ENCODE measurements around the gene TUG1. TPM values are rescaled to one million over a fixed set of nuclear protein-coding genes. Genes with fewer than 3 reads are reported as not detected.
A peak's percentile ranks its signal among the peaks of the same experiment; 100 is the strongest.

Gene TUG1
- total RNA-seq = 100 to 1,000 TPM; 134 to 182 TPM
- 157 TPM for polyA plus RNA-seq (ENCODE audit: insufficient read depth, low read depth, low replicate concordance)
- long read RNA-seq, donor 1, full-length matches to known transcripts = 76 of 91 reads
- long read RNA-seq, donor 1, partial matches to known transcripts = 15 of 91 reads
- long read RNA-seq, donor 1, other reads (novel, unspliced or antisense) = 0 of 91 reads
- long read RNA-seq, donor 2, full-length matches to known transcripts = 35 of 35 reads
- long read RNA-seq, donor 2, partial matches to known transcripts = 0 of 35 reads
- long read RNA-seq, donor 2, other reads (novel, unspliced or antisense) = 0 of 35 reads

DNA sequence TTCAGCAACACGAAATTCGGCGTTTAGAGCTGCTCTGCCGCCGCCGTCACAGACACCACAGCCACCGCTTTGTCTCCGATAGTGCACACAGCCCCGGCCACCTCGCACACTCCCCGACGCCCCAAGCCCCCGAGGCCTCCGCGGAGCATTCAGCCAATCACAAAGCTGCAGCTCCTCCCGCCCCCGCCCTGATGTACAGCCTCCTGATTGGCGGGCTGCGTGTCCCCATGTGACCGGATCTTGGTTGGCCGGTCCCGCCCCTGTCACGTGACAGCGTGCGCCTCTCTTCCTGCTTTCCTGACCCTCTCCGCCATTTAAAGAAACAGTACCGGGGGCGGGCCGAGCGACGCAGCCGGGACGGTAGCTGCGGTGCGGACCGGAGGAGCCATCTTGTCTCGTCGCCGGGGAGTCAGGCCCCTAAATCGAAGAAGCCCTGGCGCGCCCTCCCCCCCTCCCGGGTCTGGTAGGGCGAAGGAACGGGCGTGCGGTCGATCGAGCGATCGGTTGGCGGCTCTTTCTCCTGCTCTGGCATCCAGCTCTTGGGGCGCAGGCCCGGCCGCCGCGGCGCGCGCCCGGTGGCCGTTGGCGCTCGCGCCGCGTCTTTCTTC lies at the start of gene TUG1:
Gene TUG1 (plus strand): TSS at position 342 of the 608 bp plus-strand sequence.
- Histone ChIP-seq H3K4me1 (peaks cover 10% of the 10 kb centered on the region), H3K4me3 (peak within 1 kb of the TSS; percentile 88 to 97), H3K36me3 (ENCODE audit: low read depth, missing control alignments) (no peaks in the 10 kb centered on the region), H3K9me3 (no peaks in the 10 kb centered on the region), H3K27ac (peak within 1 kb of the TSS; percentile 97), H3K27me3 (no peaks in the 10 kb centered on the region)
- 0% methylated on average over 48 of the region's 67 CpGs; no CpG with 5 or more reads in 1 of the 2 donors for WGBS, 2 donors
- DNase-seq = peak; percentile 100
- TF ChIP-seq POLR2A (IDR thresholded peaks at IDR 0.05) = peak; percentile 82
- TF ChIP-seq, protein P1, sequence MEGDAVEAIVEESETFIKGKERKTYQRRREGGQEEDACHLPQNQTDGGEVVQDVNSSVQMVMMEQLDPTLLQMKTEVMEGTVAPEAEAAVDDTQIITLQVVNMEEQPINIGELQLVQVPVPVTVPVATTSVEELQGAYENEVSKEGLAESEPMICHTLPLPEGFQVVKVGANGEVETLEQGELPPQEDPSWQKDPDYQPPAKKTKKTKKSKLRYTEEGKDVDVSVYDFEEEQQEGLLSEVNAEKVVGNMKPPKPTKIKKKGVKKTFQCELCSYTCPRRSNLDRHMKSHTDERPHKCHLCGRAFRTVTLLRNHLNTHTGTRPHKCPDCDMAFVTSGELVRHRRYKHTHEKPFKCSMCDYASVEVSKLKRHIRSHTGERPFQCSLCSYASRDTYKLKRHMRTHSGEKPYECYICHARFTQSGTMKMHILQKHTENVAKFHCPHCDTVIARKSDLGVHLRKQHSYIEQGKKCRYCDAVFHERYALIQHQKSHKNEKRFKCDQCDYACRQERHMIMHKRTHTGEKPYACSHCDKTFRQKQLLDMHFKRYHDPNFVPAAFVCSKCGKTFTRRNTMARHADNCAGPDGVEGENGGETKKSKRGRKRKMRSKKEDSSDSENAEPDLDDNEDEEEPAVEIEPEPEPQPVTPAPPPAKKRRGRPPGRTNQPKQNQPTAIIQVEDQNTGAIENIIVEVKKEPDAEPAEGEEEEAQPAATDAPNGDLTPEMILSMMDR (IDR thresholded peaks at IDR 0.05) = peak in 1 of 3 experiments; percentile 1
- intact Hi-C loops (cut with DNase I; ENCODE audit: low total_unique reads) = no loop called here

DNA sequence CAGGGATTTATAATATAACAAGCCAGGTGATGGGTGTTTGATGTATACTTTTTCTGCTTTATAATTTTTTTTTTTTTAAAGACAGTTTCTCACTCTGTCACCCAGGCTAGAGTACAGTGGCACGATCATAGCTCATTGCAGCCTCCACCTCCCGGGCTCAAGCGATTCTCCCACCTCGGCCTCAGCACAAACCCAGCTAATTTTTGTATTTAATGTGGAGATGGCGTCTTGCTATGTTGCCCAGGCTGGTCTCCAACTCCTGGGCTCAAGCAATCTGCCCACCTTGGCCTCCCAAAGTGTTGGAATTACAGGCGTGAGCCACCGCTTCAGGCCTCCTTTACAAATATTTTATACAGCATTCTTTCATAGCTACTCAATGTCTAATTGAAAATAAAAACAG lies 49.1 kb upstream of the TUG1 start:
- Histone ChIP-seq H3K27me3 (no peaks in the 10 kb centered on the region), H3K36me3 (ENCODE audit: low read depth, missing control alignments) (no peaks in the 10 kb centered on the region), H3K4me1 (peaks cover 5% of the 10 kb centered on the region), H3K4me3 (no peak overlapping the region), H3K27ac (no peak overlapping the region), H3K9me3 (no peaks in the 10 kb centered on the region)
- TF ChIP-seq, protein P1 (IDR thresholded peaks at IDR 0.05) = no peak
- no peak for TF ChIP-seq POLR2A (IDR thresholded peaks at IDR 0.05)
- 62 to 63% methylated on average over 7 of the region's 7 CpGs for WGBS, 2 donors
- DNase-seq = peak; percentile 2
- intact Hi-C loops (cut with DNase I; ENCODE audit: low total_unique reads) = loop anchor here (10.0 kb wide), 2 partner anchors 155 to 285 kb away; partner anchors contain the start of gene SLC35E4

DNA sequence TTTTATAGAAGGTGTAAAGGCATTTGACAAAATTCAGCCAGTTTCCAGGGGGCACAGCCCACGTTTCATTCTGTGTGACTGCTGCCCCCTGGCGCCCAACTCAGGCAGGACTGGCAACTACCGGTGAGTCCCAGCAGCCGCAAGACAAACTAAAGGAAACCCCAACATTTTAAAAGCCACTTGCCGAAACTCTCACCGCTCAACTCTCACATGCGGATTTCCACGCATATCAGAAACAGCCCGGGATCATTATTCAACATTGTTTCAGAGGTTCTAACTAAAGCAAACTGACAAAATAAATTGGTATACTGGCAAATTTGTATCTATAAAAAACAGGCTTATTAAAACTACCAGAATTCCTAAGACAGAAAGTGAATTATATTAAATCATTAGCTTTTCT lies 48.7 kb upstream of the TUG1 start:
- peaks cover 5% of the 10 kb centered on the region for H3K4me1 ChIP-seq
- TF ChIP-seq POLR2A (IDR thresholded peaks at IDR 0.05) = no peak
- TF ChIP-seq, protein P1 (IDR thresholded peaks at IDR 0.05) = peak; percentile 77 to 86 (median 84)
- H3K9me3 ChIP-seq = no peaks in the 10 kb centered on the region
- H3K36me3 ChIP-seq (ENCODE audit: low read depth, missing control alignments) = no peaks in the 10 kb centered on the region
- DNase-seq = peak; percentile 90
- no peak overlapping the region for H3K27ac ChIP-seq
- intact Hi-C loops (cut with DNase I; ENCODE audit: low total_unique reads) = loop anchor here (10.0 kb wide), 2 partner anchors 156 to 286 kb away; partner anchors contain the start of gene SLC35E4
- 0 to 1% methylated on average over 9 of the region's 9 CpGs for WGBS, 2 donors
- no peak overlapping the region for H3K4me3 ChIP-seq
- H3K27me3 ChIP-seq = no peaks in the 10 kb centered on the region

DNA sequence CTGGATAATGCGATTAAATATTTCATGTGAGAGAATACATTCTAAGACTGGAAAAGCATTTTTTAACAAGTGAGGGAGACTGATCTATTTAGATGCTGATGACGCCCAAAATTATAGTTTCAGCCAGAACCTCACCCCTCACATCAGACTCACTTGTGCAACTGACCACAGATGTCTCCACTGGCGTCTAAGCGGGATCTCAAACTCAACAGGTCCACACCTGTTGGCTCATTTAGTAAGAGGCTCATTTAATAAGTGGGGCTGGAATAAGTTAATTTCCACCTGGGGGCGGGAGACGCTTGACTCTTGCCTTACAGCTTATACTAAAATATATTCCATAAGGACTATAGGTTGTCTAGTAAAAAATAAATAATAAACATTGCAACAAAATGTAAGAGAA lies 48.0 kb upstream of the TUG1 start:
- Histone ChIP-seq H3K36me3 (ENCODE audit: low read depth, missing control alignments) (no peaks in the 10 kb centered on the region), H3K27me3 (no peaks in the 10 kb centered on the region), H3K4me3 (peak overlapping the region; percentile 29 to 61), H3K27ac (no peak overlapping the region), H3K4me1 (peaks cover 5% of the 10 kb centered on the region), H3K9me3 (no peaks in the 10 kb centered on the region)
- peak; percentile 14 for DNase-seq
- TF ChIP-seq POLR2A (IDR thresholded peaks at IDR 0.05) = no peak
- TF ChIP-seq, protein P1 (IDR thresholded peaks at IDR 0.05) = no peak
- 23 to 48% methylated on average over 6 of the region's 6 CpGs for WGBS, 2 donors
- intact Hi-C loops (cut with DNase I; ENCODE audit: low total_unique reads) = loop anchor here (10.0 kb wide), 2 partner anchors 156 to 286 kb away; partner anchors contain the start of gene SLC35E4
